Activated naive CD8-positive, alpha-beta T cell treated with anti-CD3 and anti-CD28 coated beads, Interleukin-2, amount 50 U/mL, for 24 hours (primary cell): ENCODE data around the gene FGF12.

Experiments
- ATAC-seq: fragments of 150-1000 bp; cut with Tn5 transposase; one replicate; pipeline ENCODE4 v1.10.0; 2021
- DNase-seq: peaks from one replicate; pipeline ENCODE4 v3.0.0; 2021
- H3K27ac Mint-ChIP-seq: one replicate; pipeline ENCODE4 v1.8.0; 2021; ENCODE audit warnings: mild to moderate bottlenecking, mixed read lengths
- H3K27me3 Mint-ChIP-seq: one replicate; pipeline ENCODE4 v1.8.0; 2021; ENCODE audit warnings: mixed read lengths
- H3K36me3 Mint-ChIP-seq: one replicate; pipeline ENCODE4 v1.8.0; 2021; ENCODE audit warnings: low read depth, mixed read lengths
- H3K4me1 Mint-ChIP-seq: one replicate; pipeline ENCODE4 v1.8.0; 2021; ENCODE audit warnings: mixed read lengths
- H3K4me3 Mint-ChIP-seq: one replicate; pipeline ENCODE4 v1.8.0; 2021; ENCODE audit warnings: mild to moderate bottlenecking, moderate library complexity, mixed read lengths
- H3K9me3 Mint-ChIP-seq: one replicate; pipeline ENCODE4 v1.8.0; 2021; ENCODE audit warnings: mixed read lengths

FGF12 gene

GRCh38 chr3:192303235-192303634 is 424.1 kb downstream of the FGF12 start:
- Mint-ChIP-seq H3K9me3 (no peaks in the 10 kb centered on the region), H3K36me3 (no peaks in the 10 kb centered on the region), H3K27ac (no peak overlapping the region), H3K27me3 (no peaks in the 10 kb centered on the region), H3K4me3 (no peak overlapping the region), H3K4me1 (no peaks in the 10 kb centered on the region)
- no peak for ATAC-seq
- DNase-seq, result no peak

GRCh38 chr3:192302721-192303120 is 424.6 kb downstream of the FGF12 start:
- H3K4me1 Mint-ChIP-seq, result no peaks in the 10 kb centered on the region
- H3K36me3 Mint-ChIP-seq, result no peaks in the 10 kb centered on the region
- no peaks in the 10 kb centered on the region for H3K9me3 Mint-ChIP-seq
- DNase-seq (no peak), ATAC-seq (no peak)
- no peak overlapping the region for H3K4me3 Mint-ChIP-seq
- no peaks in the 10 kb centered on the region for H3K27me3 Mint-ChIP-seq
- H3K27ac Mint-ChIP-seq, result no peak overlapping the region

- Mint-ChIP-seq H3K9me3 (no peaks in the 10 kb centered on the region), H3K27ac (no peak overlapping the region), H3K36me3 (no peaks in the 10 kb centered on the region), H3K4me3 (no peak overlapping the region), H3K4me1 (no peaks in the 10 kb centered on the region), H3K27me3 (no peaks in the 10 kb centered on the region)
- ATAC-seq (no peak), DNase-seq (no peak)
Measured at GRCh38 chr3:192299921-192300320, 427.4 kb downstream of the FGF12 start.

- DNase-seq (no peak), ATAC-seq (no peak)
- H3K36me3 Mint-ChIP-seq, result no peaks in the 10 kb centered on the region
- no peak overlapping the region for H3K27ac Mint-ChIP-seq
- H3K4me1 Mint-ChIP-seq, result no peaks in the 10 kb centered on the region
- no peaks in the 10 kb centered on the region for H3K27me3 Mint-ChIP-seq
- no peaks in the 10 kb centered on the region for H3K9me3 Mint-ChIP-seq
- H3K4me3 Mint-ChIP-seq, result no peak overlapping the region
Measured at GRCh38 chr3:192296845-192297244, 430.5 kb downstream of the FGF12 start.

GRCh38 chr3:192284443-192285072 is 442.8 kb downstream of the FGF12 start:
- H3K4me1 Mint-ChIP-seq, result no peaks in the 10 kb centered on the region
- H3K27me3 Mint-ChIP-seq, result no peaks in the 10 kb centered on the region
- no peaks in the 10 kb centered on the region for H3K36me3 Mint-ChIP-seq
- ATAC-seq (no peak), DNase-seq (no peak)
- H3K9me3 Mint-ChIP-seq, result no peaks in the 10 kb centered on the region
- no peak overlapping the region for H3K27ac Mint-ChIP-seq
- no peak overlapping the region for H3K4me3 Mint-ChIP-seq

GRCh38 chr3:192281207-192281880 is 446.0 kb downstream of the FGF12 start:
- ATAC-seq, result no peak
- Mint-ChIP-seq H3K27me3 (no peaks in the 10 kb centered on the region), H3K36me3 (no peaks in the 10 kb centered on the region), H3K4me1 (no peaks in the 10 kb centered on the region), H3K27ac (no peak overlapping the region), H3K9me3 (peaks cover 3% of the 10 kb centered on the region), H3K4me3 (no peak overlapping the region)
- no peak for DNase-seq

GRCh38 chr3:192279664-192280063 is 447.7 kb downstream of the FGF12 start:
- no peak overlapping the region for H3K27ac Mint-ChIP-seq
- peaks cover 3% of the 10 kb centered on the region for H3K9me3 Mint-ChIP-seq
- ATAC-seq (no peak), DNase-seq (no peak)
- H3K4me3 Mint-ChIP-seq, result no peak overlapping the region
- no peaks in the 10 kb centered on the region for H3K4me1 Mint-ChIP-seq
- H3K27me3 Mint-ChIP-seq, result no peaks in the 10 kb centered on the region
- no peaks in the 10 kb centered on the region for H3K36me3 Mint-ChIP-seq

GRCh38 chr3:192277477-192277876 is 449.9 kb downstream of the FGF12 start:
- H3K36me3 Mint-ChIP-seq, result no peaks in the 10 kb centered on the region

GRCh38 chr3:192275741-192276355 is 451.5 kb downstream of the FGF12 start:
- H3K36me3 Mint-ChIP-seq, result no peaks in the 10 kb centered on the region
- H3K27me3 Mint-ChIP-seq, result no peaks in the 10 kb centered on the region
- no peaks in the 10 kb centered on the region for H3K4me1 Mint-ChIP-seq
- H3K27ac Mint-ChIP-seq, result no peak overlapping the region
- H3K9me3 Mint-ChIP-seq, result peaks cover 3% of the 10 kb centered on the region
- H3K4me3 Mint-ChIP-seq, result no peak overlapping the region
- ATAC-seq (no peak), DNase-seq (no peak)

More at GRCh38 chr3:192277477-192277876, 449.9 kb downstream of the FGF12 start:
- Mint-ChIP-seq H3K27ac (no peak overlapping the region), H3K4me3 (no peak overlapping the region), H3K27me3 (no peaks in the 10 kb centered on the region), H3K9me3 (peaks cover 3% of the 10 kb centered on the region), H3K4me1 (no peaks in the 10 kb centered on the region)
- ATAC-seq, result no peak
- no peak for DNase-seq

- ATAC-seq, result no peak
- no peaks in the 10 kb centered on the region for H3K27me3 Mint-ChIP-seq
- peaks cover 3% of the 10 kb centered on the region for H3K9me3 Mint-ChIP-seq
- H3K4me3 Mint-ChIP-seq, result no peak overlapping the region
- H3K4me1 Mint-ChIP-seq, result no peaks in the 10 kb centered on the region
- H3K27ac Mint-ChIP-seq, result no peak overlapping the region
- no peak for DNase-seq
- H3K36me3 Mint-ChIP-seq, result no peaks in the 10 kb centered on the region
Measured at GRCh38 chr3:192273697-192274010, 453.7 kb downstream of the FGF12 start.

GRCh38 chr3:192273001-192273696 is 454.2 kb downstream of the FGF12 start:
- Mint-ChIP-seq H3K4me3 (no peak overlapping the region), H3K27me3 (no peaks in the 10 kb centered on the region)
- DNase-seq, result no peak

GRCh38 chr3:192262001-192262400 is 465.3 kb downstream of the FGF12 start:
- Mint-ChIP-seq H3K36me3 (no peaks in the 10 kb centered on the region), H3K27ac (no peak overlapping the region), H3K9me3 (no peaks in the 10 kb centered on the region), H3K4me1 (no peaks in the 10 kb centered on the region), H3K4me3 (no peak overlapping the region), H3K27me3 (no peaks in the 10 kb centered on the region)
- DNase-seq (no peak), ATAC-seq (no peak)

More at GRCh38 chr3:192273001-192273696, 454.2 kb downstream of the FGF12 start:
- Mint-ChIP-seq H3K36me3 (no peaks in the 10 kb centered on the region), H3K27ac (no peak overlapping the region), H3K9me3 (peaks cover 3% of the 10 kb centered on the region), H3K4me1 (no peaks in the 10 kb centered on the region)
- no peak for ATAC-seq

- ATAC-seq (no peak), DNase-seq (no peak)
- no peaks in the 10 kb centered on the region for H3K27me3 Mint-ChIP-seq
- no peaks in the 10 kb centered on the region for H3K36me3 Mint-ChIP-seq
- no peaks in the 10 kb centered on the region for H3K9me3 Mint-ChIP-seq
- no peak overlapping the region for H3K4me3 Mint-ChIP-seq
- H3K4me1 Mint-ChIP-seq, result no peaks in the 10 kb centered on the region
- no peak overlapping the region for H3K27ac Mint-ChIP-seq
Measured at GRCh38 chr3:192261135-192261534, 466.2 kb downstream of the FGF12 start.

- H3K4me1 Mint-ChIP-seq, result no peaks in the 10 kb centered on the region
- no peak for DNase-seq
- no peaks in the 10 kb centered on the region for H3K36me3 Mint-ChIP-seq
- no peak for ATAC-seq
- no peak overlapping the region for H3K4me3 Mint-ChIP-seq
- H3K27me3 Mint-ChIP-seq, result no peaks in the 10 kb centered on the region
- no peak overlapping the region for H3K27ac Mint-ChIP-seq
- no peaks in the 10 kb centered on the region for H3K9me3 Mint-ChIP-seq
Measured at GRCh38 chr3:192260116-192261010, 467.0 kb downstream of the FGF12 start.
